ENCODE results near the gene MSMP. TPM values are rescaled to one million over a fixed set of nuclear protein-coding genes. Genes with fewer than 3 reads are reported as not detected.

Gene MSMP
- total and polyA plus RNA-seq, 2 donors (not counting 1 experiment from before 2014, with no cell fraction given) = not detected

DNA sequence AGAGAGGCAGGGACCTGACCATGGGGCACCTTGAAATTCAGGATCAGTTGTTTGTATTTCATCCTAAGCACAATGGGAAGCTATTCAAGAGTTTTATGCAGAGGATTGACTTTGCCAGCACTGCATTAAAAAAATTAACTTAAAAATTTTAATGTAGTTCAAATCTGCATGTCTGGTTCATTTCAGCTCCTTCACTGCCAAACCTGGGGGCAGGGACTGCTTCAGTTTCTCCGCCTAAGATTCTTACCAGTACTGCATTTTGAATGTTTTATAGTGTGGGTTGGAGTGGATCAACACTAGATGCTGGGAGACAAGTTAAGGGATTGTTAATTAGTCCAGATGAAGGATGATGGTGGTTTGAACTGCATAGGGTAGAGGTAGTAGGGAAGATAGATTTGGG lies 15.7 kb upstream of the MSMP start:
- no peak for TF ChIP-seq EZH2 (IDR thresholded peaks at IDR 0.05; ENCODE audit: low read length, missing control alignments)
- TF ChIP-seq CTCF (conservative IDR thresholded peaks at IDR 0.05 in 1 of 2, IDR thresholded peaks at IDR 0.05 in 1 of 2; ENCODE audit: low read depth in 1 of 2, low read length in 2 of 2) = no peak
- H2AFZ ChIP-seq (ENCODE audit: low read length) = no peak overlapping the region
- H4K20me1 ChIP-seq (ENCODE audit: control insufficient read depth, extremely low read depth, insufficient read depth, low read length) = no peaks in the 10 kb centered on the region
- no peak overlapping the region for H3K4me2 ChIP-seq (ENCODE audit: extremely low read depth, insufficient read depth, low read length)
- no peak for DNase-seq (ENCODE audit: low read depth in 2 of 2)
- H3K4me1 ChIP-seq (ENCODE audit: control insufficient read depth, extremely low read depth, insufficient read depth, low read length) = no peaks in the 10 kb centered on the region
- no peak overlapping the region for H3K9ac ChIP-seq (ENCODE audit: insufficient read depth, low read length)
- no peak overlapping the region for H3K27ac ChIP-seq (ENCODE audit: insufficient read depth, low read length)
- H3K4me3 ChIP-seq (replicated peaks in 1 of 4; ENCODE audit: control extremely low read depth in 1 of 4, insufficient read depth in 1 of 4, low read depth in 3 of 4, low read length in 4 of 4) = no peak overlapping the region
- peaks cover 11% of the 10 kb centered on the region for H3K27me3 ChIP-seq (ENCODE audit: control insufficient read depth, insufficient read depth, low read length)
- H3K36me3 ChIP-seq (ENCODE audit: control insufficient read depth, insufficient read depth, low read length) = no peaks in the 10 kb centered on the region
- no peaks in the 10 kb centered on the region for H3K9me3 ChIP-seq (ENCODE audit: control insufficient read depth, insufficient read depth, low read depth, low read length)
- H3K79me2 ChIP-seq (ENCODE audit: control insufficient read depth, insufficient read depth, low read length) = no peaks in the 10 kb centered on the region

DNA sequence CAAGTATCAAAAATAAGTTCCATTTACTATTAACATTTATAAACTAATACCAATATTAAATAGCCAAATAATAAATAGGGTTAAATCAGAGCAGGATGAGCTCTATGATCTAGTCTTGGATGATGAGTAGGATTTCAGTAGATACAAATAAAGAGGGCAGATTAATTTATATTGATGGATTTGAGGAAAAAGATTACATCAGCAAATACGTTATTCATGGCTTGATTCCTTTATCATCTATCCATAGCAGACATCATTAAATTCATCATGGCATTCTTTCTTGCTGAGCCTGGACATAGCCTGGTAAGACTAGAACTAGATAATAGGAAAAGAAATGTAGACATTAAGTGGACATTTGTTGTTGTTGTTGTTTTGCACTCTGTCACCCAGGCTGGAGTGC lies 13.4 kb upstream of the MSMP start:
- DNase-seq (ENCODE audit: low read depth in 2 of 2) = no peak
- Histone ChIP-seq H3K27me3 (ENCODE audit: control insufficient read depth, insufficient read depth, low read length) (peaks cover 11% of the 10 kb centered on the region), H3K9ac (ENCODE audit: insufficient read depth, low read length) (no peak overlapping the region), H3K27ac (ENCODE audit: insufficient read depth, low read length) (no peak overlapping the region), H2AFZ (ENCODE audit: low read length) (no peak overlapping the region), H4K20me1 (ENCODE audit: control insufficient read depth, extremely low read depth, insufficient read depth, low read length) (no peaks in the 10 kb centered on the region), H3K36me3 (ENCODE audit: control insufficient read depth, insufficient read depth, low read length) (no peaks in the 10 kb centered on the region), H3K4me1 (ENCODE audit: control insufficient read depth, extremely low read depth, insufficient read depth, low read length) (no peaks in the 10 kb centered on the region), H3K4me3 (replicated peaks in 1 of 4; ENCODE audit: control extremely low read depth in 1 of 4, insufficient read depth in 1 of 4, low read depth in 3 of 4, low read length in 4 of 4) (no peak overlapping the region), H3K9me3 (ENCODE audit: control insufficient read depth, insufficient read depth, low read depth, low read length) (no peaks in the 10 kb centered on the region), H3K4me2 (ENCODE audit: extremely low read depth, insufficient read depth, low read length) (no peak overlapping the region), H3K79me2 (ENCODE audit: control insufficient read depth, insufficient read depth, low read length) (no peaks in the 10 kb centered on the region)
- no peak for TF ChIP-seq EZH2 (IDR thresholded peaks at IDR 0.05; ENCODE audit: low read length, missing control alignments)
- TF ChIP-seq CTCF (conservative IDR thresholded peaks at IDR 0.05 in 1 of 2, IDR thresholded peaks at IDR 0.05 in 1 of 2; ENCODE audit: low read depth in 1 of 2, low read length in 2 of 2) = no peak

DNA sequence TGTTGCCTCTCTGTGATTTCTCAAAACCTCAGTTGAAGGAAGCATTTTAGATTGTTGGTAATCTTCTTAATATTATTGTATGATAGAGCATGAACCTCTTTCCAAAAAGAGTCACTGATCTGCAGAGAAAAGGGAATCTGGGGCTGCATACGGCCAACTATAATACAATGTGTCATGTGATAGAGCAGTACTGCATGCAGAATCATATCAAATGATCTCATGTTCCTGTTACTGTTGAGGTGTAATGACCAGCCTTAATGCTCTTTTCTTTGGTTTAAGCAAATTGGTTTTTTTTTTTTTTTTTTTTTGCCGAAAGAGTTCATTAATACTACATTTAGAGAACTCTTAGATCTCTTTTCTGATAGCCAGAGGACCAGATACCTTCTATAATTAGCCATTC lies 12.9 kb upstream of the MSMP start:
- Histone ChIP-seq H3K4me2 (ENCODE audit: extremely low read depth, insufficient read depth, low read length) (no peak overlapping the region), H3K36me3 (ENCODE audit: control insufficient read depth, insufficient read depth, low read length) (no peaks in the 10 kb centered on the region)

More for the DNA sequence above, 12.9 kb upstream of the MSMP start:
- TF ChIP-seq CTCF (conservative IDR thresholded peaks at IDR 0.05 in 1 of 2, IDR thresholded peaks at IDR 0.05 in 1 of 2; ENCODE audit: low read depth in 1 of 2, low read length in 2 of 2) = no peak
- Histone ChIP-seq H3K27me3 (ENCODE audit: control insufficient read depth, insufficient read depth, low read length) (peaks cover 11% of the 10 kb centered on the region), H3K79me2 (ENCODE audit: control insufficient read depth, insufficient read depth, low read length) (no peaks in the 10 kb centered on the region), H3K4me1 (ENCODE audit: control insufficient read depth, extremely low read depth, insufficient read depth, low read length) (no peaks in the 10 kb centered on the region), H3K27ac (ENCODE audit: insufficient read depth, low read length) (no peak overlapping the region), H2AFZ (ENCODE audit: low read length) (no peak overlapping the region), H3K4me3 (replicated peaks in 1 of 4; ENCODE audit: control extremely low read depth in 1 of 4, insufficient read depth in 1 of 4, low read depth in 3 of 4, low read length in 4 of 4) (no peak overlapping the region), H3K9me3 (ENCODE audit: control insufficient read depth, insufficient read depth, low read depth, low read length) (no peaks in the 10 kb centered on the region), H3K9ac (ENCODE audit: insufficient read depth, low read length) (no peak overlapping the region), H4K20me1 (ENCODE audit: control insufficient read depth, extremely low read depth, insufficient read depth, low read length) (no peaks in the 10 kb centered on the region)
- DNase-seq (ENCODE audit: low read depth in 2 of 2) = no peak
